Ishikawa (cell line): Measurements from ENCODE around the gene KRT71.

Source experiments
- EP300 ChIP-seq: IDR thresholded peaks from 2 replicates; pipeline ENCODE4 v1.6.1; 2012; ENCODE audit warnings: borderline replicate concordance
- MAX ChIP-seq: IDR thresholded peaks from 2 replicates; pipeline ENCODE4 v1.6.1; 2012
- REST ChIP-seq: IDR thresholded peaks from 2 replicates; pipeline ENCODE4 v1.6.1; 2012; ENCODE audit warnings: low read depth, mild to moderate bottlenecking
- TAF1 ChIP-seq: IDR thresholded peaks from 2 replicates; pipeline ENCODE4 v1.6.1; 2012; ENCODE audit warnings: low read depth, mild to moderate bottlenecking
- TCF12 ChIP-seq: IDR thresholded peaks from 2 replicates; pipeline ENCODE4 v1.6.1; 2012; ENCODE audit warnings: low read depth

- no peak for TF ChIP-seq MAX
- no peak for TF ChIP-seq TAF1
- TF ChIP-seq REST = no peak
- TF ChIP-seq EP300 = no peak
- TF ChIP-seq TCF12 = no peak
Measured at GRCh38 chr12:52514471-52515318, 38.2 kb downstream of the KRT71 start.
